Measurements from ENCODE around the gene RBL1. TPM values are rescaled to one million over a fixed set of nuclear protein-coding genes. Genes with fewer than 3 reads are reported as not detected.

The RBL1 gene
- total and polyA plus RNA-seq, 4 donors, result 1.4 to 9.5 (median 5.4) TPM

DNA sequence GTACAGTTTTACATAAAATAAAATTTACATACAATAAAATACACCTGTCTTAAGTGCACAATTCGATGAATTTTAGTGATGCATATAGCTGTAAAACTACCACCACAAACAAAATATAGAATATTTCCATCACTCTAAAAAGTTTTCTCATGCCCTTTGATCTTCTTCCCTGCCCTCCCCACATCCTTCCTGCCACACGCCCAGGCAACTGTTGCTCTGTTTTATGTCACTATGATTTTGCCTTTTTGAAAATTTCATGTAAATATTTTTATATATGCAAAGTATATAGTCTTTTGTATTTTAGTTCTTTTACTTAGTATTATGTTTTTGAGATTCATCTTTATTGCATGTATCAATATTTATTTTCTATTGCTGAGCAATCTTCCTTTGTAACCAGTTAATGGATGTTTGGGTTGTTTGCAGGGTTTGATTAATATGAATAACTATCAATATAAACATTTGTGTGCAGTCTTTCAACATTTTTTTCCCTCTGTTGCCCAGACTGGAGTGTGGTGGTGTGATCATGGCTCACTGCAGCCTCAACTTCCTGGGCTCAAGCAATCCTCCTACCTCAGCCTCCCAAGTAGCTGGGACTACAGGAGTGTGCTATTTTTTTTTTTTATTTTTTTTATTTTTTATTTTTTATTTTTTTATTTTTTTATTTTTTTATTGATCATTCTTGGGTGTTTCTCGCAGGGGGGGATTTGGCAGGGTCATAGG is 120.5 kb downstream of the RBL1 start:
- 42 to 47% methylated on average over 3 of the region's 3 CpGs for WGBS, 2 donors
- Histone ChIP-seq H3K4me1 (ENCODE audit: control insufficient read depth in 5 of 5, insufficient read depth in 5 of 5, low read length in 5 of 5) (no peaks in the 10 kb centered on the region), H3K9me3 (ENCODE audit: control insufficient read depth in 4 of 4, insufficient read depth in 3 of 4, low read length in 3 of 4) (no peaks in the 10 kb centered on the region), H3K9ac (ENCODE audit: insufficient read depth in 1 of 2, low read length in 2 of 2) (no peak overlapping the region), H3K27me3 (ENCODE audit: control insufficient read depth in 3 of 3, insufficient read depth in 3 of 3, low read length in 2 of 3) (no peaks in the 10 kb centered on the region), H3K36me3 (ENCODE audit: control insufficient read depth in 4 of 4, insufficient read depth in 4 of 4, low read length in 4 of 4) (no peaks in the 10 kb centered on the region), H3K4me3 (no peak overlapping the region), H3K27ac (ENCODE audit: low read depth in 1 of 2, low read length in 1 of 2) (no peak overlapping the region)
- DNase-seq (no peak), ATAC-seq (ENCODE audit: insufficient read depth, low FRiP score) (no peak)
- no peak for TF ChIP-seq CTCF (IDR thresholded peaks at IDR 0.05; ENCODE audit: control extremely low read depth, extremely low read depth)

- H3K4me3 ChIP-seq, result no peak overlapping the region
- no peak overlapping the region for H3K9ac ChIP-seq (ENCODE audit: insufficient read depth in 1 of 2, low read length in 2 of 2)
- no peaks in the 10 kb centered on the region for H3K9me3 ChIP-seq (ENCODE audit: control insufficient read depth in 4 of 4, insufficient read depth in 3 of 4, low read length in 3 of 4)
- no peak overlapping the region for H3K27ac ChIP-seq (ENCODE audit: low read depth in 1 of 2, low read length in 1 of 2)
- 82 to 84% methylated on average over 3 of the region's 3 CpGs for WGBS, 2 donors
- TF ChIP-seq CTCF (IDR thresholded peaks at IDR 0.05; ENCODE audit: control extremely low read depth, extremely low read depth), result no peak
- H3K4me1 ChIP-seq (ENCODE audit: control insufficient read depth in 5 of 5, insufficient read depth in 5 of 5, low read length in 5 of 5), result no peaks in the 10 kb centered on the region
- no peak for DNase-seq
- H3K36me3 ChIP-seq (ENCODE audit: control insufficient read depth in 4 of 4, insufficient read depth in 4 of 4, low read length in 4 of 4), result no peaks in the 10 kb centered on the region
- no peak for ATAC-seq (ENCODE audit: insufficient read depth, low FRiP score)
- H3K27me3 ChIP-seq (ENCODE audit: control insufficient read depth in 3 of 3, insufficient read depth in 3 of 3, low read length in 2 of 3), result no peaks in the 10 kb centered on the region
These were observed 121.1 kb downstream of the RBL1 start for GRCh38 chr20:36974660-36975059.

DNA sequence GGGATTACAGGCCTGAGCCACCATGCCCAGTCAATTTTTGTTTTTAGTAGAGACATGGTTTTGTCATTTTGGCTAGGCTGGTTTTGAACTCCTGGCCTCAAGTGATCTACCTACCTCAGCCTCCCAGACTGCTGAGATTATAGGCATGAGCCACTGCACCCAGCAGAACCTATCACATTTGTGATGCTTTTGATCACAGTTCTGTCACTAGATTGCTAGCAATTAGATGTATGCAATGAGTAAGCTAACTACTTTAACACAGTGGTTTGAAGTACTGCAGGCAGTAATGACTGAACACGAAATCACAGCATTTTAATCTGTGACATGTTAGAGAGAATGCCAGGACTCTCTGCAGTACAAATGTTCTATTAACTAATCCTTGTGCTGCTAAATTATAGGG is 124.7 kb downstream of the RBL1 start:
- no peaks in the 10 kb centered on the region for H3K27me3 ChIP-seq (ENCODE audit: control insufficient read depth in 3 of 3, insufficient read depth in 3 of 3, low read length in 2 of 3)
- 89 to 92% methylated on average over 1 of the region's 1 CpG for WGBS, 2 donors
- DNase-seq (no peak), ATAC-seq (ENCODE audit: insufficient read depth, low FRiP score) (no peak)
- no peak overlapping the region for H3K4me3 ChIP-seq
- H3K36me3 ChIP-seq (ENCODE audit: control insufficient read depth in 4 of 4, insufficient read depth in 4 of 4, low read length in 4 of 4), result no peaks in the 10 kb centered on the region
- H3K27ac ChIP-seq (ENCODE audit: low read depth in 1 of 2, low read length in 1 of 2), result no peak overlapping the region
- no peak overlapping the region for H3K9ac ChIP-seq (ENCODE audit: insufficient read depth in 1 of 2, low read length in 2 of 2)
- no peaks in the 10 kb centered on the region for H3K4me1 ChIP-seq (ENCODE audit: control insufficient read depth in 5 of 5, insufficient read depth in 5 of 5, low read length in 5 of 5)
- no peak for TF ChIP-seq CTCF (IDR thresholded peaks at IDR 0.05; ENCODE audit: control extremely low read depth, extremely low read depth)
- no peaks in the 10 kb centered on the region for H3K9me3 ChIP-seq (ENCODE audit: control insufficient read depth in 4 of 4, insufficient read depth in 3 of 4, low read length in 3 of 4)
